Forelimb muscle (tissue), 1 donor: ENCODE measurements around the gene RXRA. TPM values are rescaled to one million over a fixed set of nuclear protein-coding genes. Genes with fewer than 3 reads are reported as not detected.

Experiments used
- DNase-seq: peaks from one replicate; pipeline ENCODE4 v3.0.0-alpha.2; 2013; ENCODE audit warnings: low read depth
- polyA plus RNA-seq: library from polyadenylated mRNA; unstranded; fragments of 120-200 nt; gene quantifications from one replicate; pipeline ENCODE4 v1.2.1, GENCODE V29; 2013; ENCODE audit not compliant: insufficient read length

RXRA gene
- polyA plus RNA-seq, 1 donor: 28.9 TPM

- no peak for DNase-seq
These were observed 3.4 kb upstream of the RXRA start for GRCh38 chr9:134322781-134323241.

GRCh38 chr9:134323741-134324358 is 2.4 kb upstream of the RXRA start:
- DNase-seq: no peak

GRCh38 chr9:134324359-134325095 is 1.7 kb upstream of the RXRA start:
- no peak for DNase-seq

- no peak for DNase-seq
These were observed 1.0 kb upstream of the RXRA start for GRCh38 chr9:134325096-134325812.

- DNase-seq: no peak
These were observed 708 bp downstream of the RXRA start for GRCh38 chr9:134326724-134327601.

- no peak for DNase-seq
These were observed 1.5 kb downstream of the RXRA start for GRCh38 chr9:134327671-134328231.

- no peak for DNase-seq
These were observed 2.1 kb downstream of the RXRA start for GRCh38 chr9:134328341-134328840.

- DNase-seq: no peak
These were observed 2.8 kb downstream of the RXRA start for GRCh38 chr9:134328841-134329575.

- no peak for DNase-seq
These were observed 3.3 kb downstream of the RXRA start for GRCh38 chr9:134329576-134329855.

- DNase-seq: no peak
These were observed 3.6 kb downstream of the RXRA start for GRCh38 chr9:134329886-134330285.

- DNase-seq: no peak
These were observed 4.3 kb downstream of the RXRA start for GRCh38 chr9:134330590-134330989.

GRCh38 chr9:134331186-134332025 is 5.2 kb downstream of the RXRA start:
- DNase-seq: no peak

- no peak for DNase-seq
These were observed 6.0 kb downstream of the RXRA start for GRCh38 chr9:134332266-134332665.

GRCh38 chr9:134332841-134333233 is 6.6 kb downstream of the RXRA start:
- DNase-seq: no peak

GRCh38 chr9:134333234-134333873 is 7.1 kb downstream of the RXRA start:
- DNase-seq: no peak

GRCh38 chr9:134333874-134334581 is 7.8 kb downstream of the RXRA start:
- no peak for DNase-seq

GRCh38 chr9:134335061-134335460 is 8.8 kb downstream of the RXRA start:
- no peak for DNase-seq

- no peak for DNase-seq
These were observed 9.4 kb downstream of the RXRA start for GRCh38 chr9:134335486-134336220.
